Activated naive CD8-positive, alpha-beta T cell treated with anti-CD3 and anti-CD28 coated beads, Interleukin-2, amount 10 ng/mL, durations not matched to agents 7 days and 5 days (primary cell): ENCODE measurements around the gene ARPC5L. TPM values are rescaled to one million over a fixed set of nuclear protein-coding genes. Genes with fewer than 3 reads are reported as not detected.
"Not testable (repeated sequence)": the region's sequence is repeated elsewhere in the genome, so short reads cannot be mapped to it uniquely, and the experiment has no call there.

Experiments used
- ATAC-seq: fragments of 150-1000 bp; cut with Tn5 transposase; one replicate; pipeline ENCODE4 v1.10.0; 2021; ENCODE audit warnings: low read depth, moderate library complexity
- POLR2A ChIA-PET: fragments of 350-600 bp; sonication (Branson Sonifier 250); formaldehyde crosslinking; loops from one replicate; lab custom pipeline; 2021; ENCODE audit warnings: antibody characterized with exemption; lab: Charles Lee
- DNase-seq: peaks from one replicate; pipeline ENCODE4 v3.0.0; 2021
- H3K27ac Mint-ChIP-seq: one replicate; pipeline ENCODE4 v1.8.0; 2022; ENCODE audit warnings: mild to moderate bottlenecking, mixed read lengths
- H3K27me3 Mint-ChIP-seq: one replicate; pipeline ENCODE4 v1.8.0; 2022; ENCODE audit warnings: mild to moderate bottlenecking, moderate library complexity, mixed read lengths
- H3K36me3 Mint-ChIP-seq: one replicate; pipeline ENCODE4 v1.8.0; 2021; ENCODE audit warnings: mild to moderate bottlenecking, mixed read lengths
- H3K4me1 Mint-ChIP-seq: one replicate; pipeline ENCODE4 v1.8.0; 2021; ENCODE audit warnings: mixed read lengths
- H3K4me3 Mint-ChIP-seq: one replicate; pipeline ENCODE4 v1.8.0; 2022; ENCODE audit warnings: mild to moderate bottlenecking, moderate library complexity, mixed read lengths
- H3K9me3 Mint-ChIP-seq: one replicate; pipeline ENCODE4 v1.8.0; 2021; ENCODE audit warnings: mixed read lengths
- total RNA-seq, 2 experiments: library from RNA; stranded (reverse); gene quantifications; one replicate each; pipeline ENCODE4 v1.2.3, GENCODE V29; 2021

The ARPC5L gene
- total RNA-seq, 2 experiments from 2014 or later, result 68.2 to 70.2 TPM

DNA sequence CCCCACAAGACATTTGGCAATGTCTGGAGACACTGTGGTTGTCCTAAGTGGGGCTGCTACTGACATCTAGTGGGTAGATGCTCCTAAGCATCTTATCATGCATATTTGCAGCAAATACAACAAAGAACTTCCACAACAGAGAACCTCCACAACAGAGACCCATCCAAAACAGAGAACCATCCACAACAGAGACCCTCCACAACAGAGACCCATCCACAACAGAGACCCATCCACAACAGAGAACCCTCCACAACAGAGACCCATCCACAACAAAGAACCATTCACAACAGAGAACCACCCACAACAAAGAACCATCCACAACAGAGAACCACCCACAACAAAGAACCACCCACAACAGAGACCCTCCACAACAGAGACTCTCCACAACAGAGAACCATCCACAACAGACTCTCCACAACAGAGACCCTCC, 32.8 kb downstream of the ARPC5L start:
- Mint-ChIP-seq H3K9me3 (no peaks in the 10 kb centered on the region), H3K4me3 (no peak overlapping the region), H3K4me1 (peaks cover 12% of the 10 kb centered on the region), H3K27ac (peak overlapping the region; percentile 44), H3K36me3 (peaks cover 41% of the 10 kb centered on the region), H3K27me3 (no peaks in the 10 kb centered on the region)
- POLR2A ChIA-PET, result interaction anchor here (3.1 kb wide), 1 partner anchor 33 kb away, joined by 14 read pairs; the partner anchor contains the start of genes ARPC5L and RPL35
- DNase-seq (no peak), ATAC-seq (peak; percentile 77)

DNA sequence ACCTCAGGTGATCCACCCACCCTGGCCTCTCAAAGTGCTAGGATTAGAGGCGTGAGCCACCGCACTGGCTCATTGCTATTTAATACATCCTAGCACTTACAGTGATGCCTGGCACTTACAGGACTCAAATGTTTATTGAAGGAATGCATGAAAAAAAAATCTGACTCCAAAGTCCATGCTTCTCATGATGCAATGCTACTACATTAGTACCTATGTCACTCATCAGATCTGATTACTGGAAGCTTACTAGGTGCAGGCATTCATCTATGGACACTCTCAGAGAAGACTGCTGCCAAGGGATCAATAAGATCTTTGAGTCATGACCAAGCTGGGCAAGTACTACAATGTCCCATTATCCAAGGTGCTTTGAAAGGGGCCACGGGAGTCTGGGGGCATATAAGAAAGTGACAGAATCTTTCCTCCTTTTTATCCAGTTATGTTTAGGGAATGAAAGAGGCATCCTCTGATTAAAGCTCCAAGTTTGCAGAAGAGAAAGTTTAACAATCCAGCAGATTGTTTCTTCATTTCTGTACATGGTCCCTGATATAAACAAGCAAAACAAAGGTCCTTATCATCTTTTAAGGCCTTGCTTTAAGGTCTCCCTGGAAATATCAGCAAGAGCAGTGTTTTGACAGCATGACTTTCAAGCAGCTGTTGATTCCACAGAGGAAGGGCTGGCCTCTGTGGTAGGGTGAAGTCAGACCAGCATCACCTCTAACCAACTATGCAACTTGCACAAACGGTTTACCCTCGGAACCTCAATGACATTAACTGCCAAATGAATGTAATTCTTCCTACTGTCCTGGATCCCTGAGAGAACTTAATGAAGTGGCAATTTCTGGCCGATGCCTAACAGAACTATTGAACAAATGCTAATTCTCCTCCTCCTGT, 35.9 kb downstream of the ARPC5L start:
- H3K27ac Mint-ChIP-seq, result no peak overlapping the region
- ATAC-seq (no peak), DNase-seq (no peak)
- no peak overlapping the region for H3K4me3 Mint-ChIP-seq
- H3K9me3 Mint-ChIP-seq, result no peaks in the 10 kb centered on the region
- POLR2A ChIA-PET, result no interaction called here
- peaks cover 12% of the 10 kb centered on the region for H3K4me1 Mint-ChIP-seq
- H3K27me3 Mint-ChIP-seq, result no peaks in the 10 kb centered on the region
- peaks cover 46% of the 10 kb centered on the region for H3K36me3 Mint-ChIP-seq

DNA sequence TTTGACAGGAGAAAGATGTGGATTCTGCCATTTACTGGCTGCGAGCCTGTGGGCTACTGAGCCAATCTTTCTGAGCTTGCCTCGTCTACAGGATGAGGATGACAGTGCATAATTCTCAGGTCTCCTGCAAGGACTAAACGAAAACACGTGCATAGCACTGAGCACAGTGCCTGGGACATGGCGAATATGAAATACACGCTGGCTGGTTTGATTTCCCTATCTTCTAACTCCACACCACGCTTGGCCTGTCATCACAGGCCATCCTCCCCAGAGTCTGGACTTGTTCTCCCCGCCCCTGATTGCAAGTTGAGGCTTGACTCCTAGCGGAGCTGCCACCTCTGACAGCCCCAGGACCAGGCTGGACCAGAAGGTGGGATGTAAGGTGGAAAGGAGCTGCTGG, 37.9 kb downstream of the ARPC5L start:
- Mint-ChIP-seq H3K9me3 (no peaks in the 10 kb centered on the region), H3K4me3 (no peak overlapping the region), H3K4me1 (peaks cover 7% of the 10 kb centered on the region), H3K27ac (no peak overlapping the region), H3K27me3 (no peaks in the 10 kb centered on the region), H3K36me3 (peaks cover 38% of the 10 kb centered on the region)
- DNase-seq (no peak), ATAC-seq (no peak)
- POLR2A ChIA-PET, result no interaction called here

DNA sequence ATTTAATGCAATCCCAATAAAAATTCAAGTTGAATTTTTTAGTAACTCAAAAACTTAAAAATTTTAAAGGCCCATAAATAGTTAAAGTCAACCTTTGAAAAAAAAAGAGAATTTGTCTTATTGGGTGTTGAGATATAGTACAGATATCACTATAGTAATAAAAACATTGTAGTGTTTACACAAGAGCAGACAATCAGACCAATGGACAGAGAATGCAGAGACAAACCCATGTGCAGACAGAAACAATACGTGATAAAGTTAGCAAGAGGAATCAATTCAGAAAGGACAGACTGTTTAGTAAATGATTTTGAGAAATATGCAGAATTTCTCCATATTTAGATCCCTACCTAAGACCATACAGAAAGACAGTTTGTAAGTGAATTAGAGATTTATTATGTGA, 45.0 kb downstream of the ARPC5L start:
- H3K9me3 Mint-ChIP-seq, result no peaks in the 10 kb centered on the region
- no peak overlapping the region for H3K4me3 Mint-ChIP-seq
- ATAC-seq (no peak), DNase-seq (no peak)
- H3K27me3 Mint-ChIP-seq, result no peaks in the 10 kb centered on the region
- H3K36me3 Mint-ChIP-seq, result peaks cover 35% of the 10 kb centered on the region
- no peaks in the 10 kb centered on the region for H3K4me1 Mint-ChIP-seq
- no peak overlapping the region for H3K27ac Mint-ChIP-seq
- POLR2A ChIA-PET, result no interaction called here

DNA sequence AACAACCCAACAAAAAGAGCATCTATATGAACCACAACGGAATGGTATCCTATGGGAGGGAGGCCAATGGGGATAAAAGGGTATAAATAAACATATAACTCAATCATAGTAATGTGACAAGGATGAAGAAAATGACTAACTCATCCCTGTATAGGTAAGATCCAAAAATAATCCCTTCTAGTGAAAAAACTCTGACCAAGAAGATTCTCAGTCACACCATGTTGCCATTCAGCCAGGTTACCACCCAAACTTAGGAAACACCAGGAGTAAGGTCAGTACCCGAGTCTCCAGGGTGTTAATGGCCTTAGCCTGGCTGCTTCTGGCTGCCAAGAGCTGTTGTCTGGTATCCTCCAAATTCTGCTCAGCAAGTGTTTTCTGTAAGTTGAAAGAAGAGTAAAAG, 46.2 kb downstream of the ARPC5L start:
- no peaks in the 10 kb centered on the region for H3K9me3 Mint-ChIP-seq
- H3K27ac Mint-ChIP-seq, result no peak overlapping the region
- ATAC-seq (no peak), DNase-seq (no peak)
- POLR2A ChIA-PET, result no interaction called here
- no peak overlapping the region for H3K4me3 Mint-ChIP-seq
- peaks cover 35% of the 10 kb centered on the region for H3K36me3 Mint-ChIP-seq
- no peaks in the 10 kb centered on the region for H3K4me1 Mint-ChIP-seq
- H3K27me3 Mint-ChIP-seq, result no peaks in the 10 kb centered on the region

DNA sequence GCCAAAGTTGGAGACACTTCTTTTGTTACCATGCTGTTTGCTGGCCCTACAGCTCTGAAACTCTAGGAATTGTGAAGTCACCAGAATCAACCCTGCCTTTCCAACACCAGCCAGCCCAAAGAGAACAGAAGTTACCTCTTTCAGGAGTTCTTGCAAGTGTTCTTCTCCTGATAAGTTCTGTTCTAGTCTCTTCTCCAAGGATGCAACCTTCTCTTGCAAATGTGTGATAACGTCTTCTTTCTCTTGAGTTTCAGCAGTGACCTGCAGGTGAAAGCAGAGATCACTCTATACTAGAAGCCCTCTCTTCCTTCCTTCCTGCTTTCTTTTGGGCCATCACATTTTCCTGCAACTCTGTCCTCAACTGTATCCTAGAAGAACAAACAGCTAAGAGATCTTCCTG, 49.8 kb downstream of the ARPC5L start:
- Mint-ChIP-seq H3K4me1 (no peaks in the 10 kb centered on the region), H3K27ac (no peak overlapping the region), H3K4me3 (no peak overlapping the region), H3K36me3 (peaks cover 36% of the 10 kb centered on the region), H3K9me3 (no peaks in the 10 kb centered on the region), H3K27me3 (no peaks in the 10 kb centered on the region)
- POLR2A ChIA-PET, result no interaction called here
- DNase-seq, result no peak
- no peak for ATAC-seq

DNA sequence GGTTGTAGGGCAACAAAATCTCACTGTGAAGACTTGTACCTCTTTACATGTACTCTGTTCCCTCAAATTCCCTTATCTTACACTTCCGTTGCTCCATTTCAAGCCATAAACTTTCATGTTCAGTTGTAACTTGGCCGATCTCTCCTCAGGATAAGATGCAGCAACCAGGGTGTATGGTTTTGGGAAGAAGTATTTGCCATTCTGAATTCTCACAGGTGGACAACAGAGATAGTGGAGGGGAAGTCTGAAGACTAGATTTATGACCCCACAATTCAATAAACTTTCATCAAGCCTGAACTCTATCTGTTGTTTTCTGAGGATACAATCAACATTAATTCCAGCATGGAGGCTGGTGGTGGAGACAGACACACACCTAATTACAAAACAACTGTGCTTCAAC, 51.4 kb downstream of the ARPC5L start:
- Mint-ChIP-seq H3K4me3 (no peak overlapping the region), H3K4me1 (no peaks in the 10 kb centered on the region), H3K27ac (no peak overlapping the region), H3K27me3 (no peaks in the 10 kb centered on the region), H3K9me3 (no peaks in the 10 kb centered on the region), H3K36me3 (peaks cover 32% of the 10 kb centered on the region)
- POLR2A ChIA-PET, result no interaction called here
- ATAC-seq (no peak), DNase-seq (no peak)

DNA sequence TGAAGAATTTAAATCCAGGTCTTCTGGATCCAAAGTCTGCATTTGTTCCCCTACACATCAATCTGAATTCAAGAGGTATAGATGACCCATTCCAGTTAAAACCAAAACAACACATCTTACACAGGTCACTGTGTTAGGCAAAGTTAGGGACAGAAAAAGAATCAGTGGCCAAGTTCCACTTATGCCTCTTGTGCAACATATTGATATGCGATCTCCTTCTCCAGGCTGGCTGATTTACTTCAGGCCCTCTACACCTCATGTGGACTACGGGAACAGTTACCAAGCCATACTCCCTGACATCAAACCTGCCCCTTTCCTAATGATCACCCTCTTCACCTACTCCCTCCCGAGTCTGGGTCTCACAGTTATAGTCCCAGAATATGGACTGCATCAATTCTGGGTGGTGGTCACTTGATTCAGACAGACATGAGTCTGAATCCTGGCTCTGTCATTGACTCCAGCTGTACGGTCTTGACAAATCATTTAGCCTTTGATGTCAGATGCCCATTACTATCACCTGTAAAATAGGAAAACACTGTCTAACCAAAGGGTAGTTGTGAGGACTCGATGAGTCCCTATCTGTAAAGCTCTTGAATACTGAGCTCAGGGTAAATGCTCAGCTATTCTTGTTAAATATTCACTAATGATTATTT, 52.9 kb downstream of the ARPC5L start:
- Mint-ChIP-seq H3K36me3 (peaks cover 33% of the 10 kb centered on the region), H3K4me1 (no peaks in the 10 kb centered on the region), H3K9me3 (no peaks in the 10 kb centered on the region), H3K4me3 (no peak overlapping the region), H3K27me3 (no peaks in the 10 kb centered on the region), H3K27ac (no peak overlapping the region)
- POLR2A ChIA-PET, result no interaction called here
- DNase-seq, result no peak
- ATAC-seq, result no peak

DNA sequence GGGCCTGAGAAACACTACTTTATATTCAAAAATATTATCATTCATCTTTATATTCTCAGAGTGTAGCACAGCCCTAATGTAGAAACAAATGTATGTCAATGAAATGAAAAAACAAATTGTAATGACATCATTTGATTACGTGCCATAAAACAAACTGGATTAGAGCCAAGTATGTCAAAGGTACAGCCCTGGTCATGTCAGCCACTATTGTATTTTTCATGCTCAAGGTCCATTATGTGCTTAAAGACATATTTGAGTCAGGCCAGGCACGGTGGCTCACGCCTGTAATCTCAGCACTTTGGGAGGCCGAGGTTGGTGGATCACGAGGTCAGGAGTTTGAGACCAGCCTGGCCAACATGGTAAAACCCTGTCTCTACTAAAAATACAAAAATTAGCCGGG, 58.5 kb downstream of the ARPC5L start:
- POLR2A ChIA-PET, DNase-seq, H3K27ac Mint-ChIP-seq, H3K4me1 Mint-ChIP-seq, ATAC-seq, H3K27me3 Mint-ChIP-seq, H3K9me3 Mint-ChIP-seq, H3K4me3 Mint-ChIP-seq: not testable (repeated sequence)
- peaks cover 21% of the 10 kb centered on the region for H3K36me3 Mint-ChIP-seq

Other genes starting within 250 kb of the ARPC5L start
- gene NR6A1, start 90.8 kb upstream of the ARPC5L start, total RNA-seq, result under 1 TPM; 0.06 to 0.11 TPM
- gene OLFML2A, start 85.0 kb upstream of the ARPC5L start, total RNA-seq, result not detected
- not detected for gene WDR38, start 8.7 kb upstream of the ARPC5L start, total RNA-seq
- gene RPL35, start 173 bp upstream of the ARPC5L start, total RNA-seq, result 1,000 to 10,000 TPM; 1,398 to 1,411 TPM
- 10 to 100 TPM; 23.4 to 26.8 TPM for gene GOLGA1, start 79.0 kb downstream of the ARPC5L start, total RNA-seq